ENCODE measurements around the gene GRID1.

GRID1 gene

GRCh38 chr10:86162036-86162435 is 204.6 kb downstream of the GRID1 start:
- TF ChIP-seq CTCF (conservative IDR thresholded peaks at IDR 0.05; ENCODE audit: control insufficient read depth, insufficient read depth, low read depth, low read length) = no peak
- H3K4me3 ChIP-seq (ENCODE audit: control insufficient read depth, low read depth, low read length) = no peak overlapping the region
- no peak for DNase-seq (ENCODE audit: low read depth)

GRCh38 chr10:86160890-86161585 is 205.6 kb downstream of the GRID1 start:
- no peak overlapping the region for H3K4me3 ChIP-seq (ENCODE audit: control insufficient read depth, low read depth, low read length)
- no peak for TF ChIP-seq CTCF (conservative IDR thresholded peaks at IDR 0.05; ENCODE audit: control insufficient read depth, insufficient read depth, low read depth, low read length)
- DNase-seq (ENCODE audit: low read depth) = no peak

- H3K4me3 ChIP-seq (ENCODE audit: control insufficient read depth, low read depth, low read length) = no peak overlapping the region
- TF ChIP-seq CTCF (conservative IDR thresholded peaks at IDR 0.05; ENCODE audit: control insufficient read depth, insufficient read depth, low read depth, low read length) = no peak
Measured at GRCh38 chr10:86159797-86160196, 206.8 kb downstream of the GRID1 start.

GRCh38 chr10:86155054-86155921 is 211.3 kb downstream of the GRID1 start:
- no peak overlapping the region for H3K4me3 ChIP-seq (ENCODE audit: control insufficient read depth, low read depth, low read length)
- TF ChIP-seq CTCF (conservative IDR thresholded peaks at IDR 0.05; ENCODE audit: control insufficient read depth, insufficient read depth, low read depth, low read length) = no peak
- DNase-seq (ENCODE audit: low read depth) = no peak

More at GRCh38 chr10:86159797-86160196, 206.8 kb downstream of the GRID1 start:
- DNase-seq (ENCODE audit: low read depth) = no peak

- DNase-seq (ENCODE audit: low read depth) = no peak
- TF ChIP-seq CTCF (conservative IDR thresholded peaks at IDR 0.05; ENCODE audit: control insufficient read depth, insufficient read depth, low read depth, low read length) = no peak
- no peak overlapping the region for H3K4me3 ChIP-seq (ENCODE audit: control insufficient read depth, low read depth, low read length)
Measured at GRCh38 chr10:86153751-86154150, 212.8 kb downstream of the GRID1 start.

- H3K4me3 ChIP-seq (ENCODE audit: control insufficient read depth, low read depth, low read length) = no peak overlapping the region
- DNase-seq (ENCODE audit: low read depth) = no peak
- no peak for TF ChIP-seq CTCF (conservative IDR thresholded peaks at IDR 0.05; ENCODE audit: control insufficient read depth, insufficient read depth, low read depth, low read length)
Measured at GRCh38 chr10:86152911-86153310, 213.7 kb downstream of the GRID1 start.

Measured in fibroblast of mammary gland (primary cell).